H1 (cell line): ENCODE data around the gene IQCH. TPM values are rescaled to one million over a fixed set of nuclear protein-coding genes. Genes with fewer than 3 reads are reported as not detected.

Experiments used
- BCL11A ChIP-seq, 2 experiments: IDR thresholded peaks; one replicate each; pipeline ENCODE4 v1.6.1; 2011; ENCODE audit warnings: low read depth in 2 of 2, low read length in 2 of 2, mild to moderate bottlenecking in 2 of 2
- POLR2AphosphoS5 ChIP-seq: IDR thresholded peaks from 2 replicates; pipeline ENCODE4 v1.6.1; 2011; ENCODE audit warnings: low read depth, low read length
- RAD21 ChIP-seq, 2 experiments: IDR thresholded peaks in 1 of 2; conservative IDR thresholded peaks in 1 of 2; 2 replicates each; pipeline ENCODE4 v1.6.1; 2011; ENCODE audit warnings: low read depth in 2 of 2, low read length in 2 of 2, improper control_type of control experiment in 1 of 2, inconsistent platforms in 1 of 2, mild to moderate bottlenecking in 1 of 2, moderate library complexity in 1 of 2
- SP1 ChIP-seq: IDR thresholded peaks from 2 replicates; pipeline ENCODE4 v1.6.1; 2011; ENCODE audit warnings: low read depth, low read length
- TCF12 ChIP-seq: IDR thresholded peaks from 2 replicates; pipeline ENCODE4 v1.6.1; 2011; ENCODE audit warnings: low read depth, mild to moderate bottlenecking, low read length
- ZNF274 ChIP-seq: IDR thresholded peaks from 2 replicates; pipeline ENCODE4 v1.7.0; 2012; ENCODE audit warnings: low read length, borderline replicate concordance; ENCODE audit errors: extremely low read depth
- polyA plus RNA-seq, 7 experiments: library from polyadenylated mRNA; depleted of rRNA in 3 of 7; stranded (reverse) in 5 of 7; unstranded in 2 of 7; fragments of >200 nt in 5 of 7; fragments of 200-250 nt in 2 of 7; gene quantifications; 1 replicate in 5 of 7; 2 replicates in 1 of 7; 4 replicates in 1 of 7; pipeline versions ENCODE4 v1.2.1 to v1.2.3, GENCODE V29; 2011 to 2013; ENCODE audit warnings: missing spikeins in 2 of 7, mixed read lengths in 2 of 7
- total RNA-seq: library from RNA; stranded (reverse); fragmentation: NEBNext Ultra II Directional; extraction: Animal tissue kit (Norgen Biotek cat#: 25700); gene quantifications from 2 replicates; pipeline ENCODE4 v1.2.1, GENCODE V29; 2021
- TF ChIP-seq, protein P1 (sequence below): fragments of 300-600 bp; sonication (generic); IDR thresholded peaks from 2 replicates; pipeline ENCODE4 v1.7.1; 2012; ENCODE audit warnings: low read length, moderate library complexity, mild to moderate bottlenecking, inconsistent platforms; ENCODE audit not compliant: insufficient replicate concordance

The IQCH gene
- total and polyA plus RNA-seq, 2 of the 8 experiments (the other 6 are each of a cell fraction or from before 2014, with no cell fraction given), result 0.60 to 1.9 TPM

DNA sequence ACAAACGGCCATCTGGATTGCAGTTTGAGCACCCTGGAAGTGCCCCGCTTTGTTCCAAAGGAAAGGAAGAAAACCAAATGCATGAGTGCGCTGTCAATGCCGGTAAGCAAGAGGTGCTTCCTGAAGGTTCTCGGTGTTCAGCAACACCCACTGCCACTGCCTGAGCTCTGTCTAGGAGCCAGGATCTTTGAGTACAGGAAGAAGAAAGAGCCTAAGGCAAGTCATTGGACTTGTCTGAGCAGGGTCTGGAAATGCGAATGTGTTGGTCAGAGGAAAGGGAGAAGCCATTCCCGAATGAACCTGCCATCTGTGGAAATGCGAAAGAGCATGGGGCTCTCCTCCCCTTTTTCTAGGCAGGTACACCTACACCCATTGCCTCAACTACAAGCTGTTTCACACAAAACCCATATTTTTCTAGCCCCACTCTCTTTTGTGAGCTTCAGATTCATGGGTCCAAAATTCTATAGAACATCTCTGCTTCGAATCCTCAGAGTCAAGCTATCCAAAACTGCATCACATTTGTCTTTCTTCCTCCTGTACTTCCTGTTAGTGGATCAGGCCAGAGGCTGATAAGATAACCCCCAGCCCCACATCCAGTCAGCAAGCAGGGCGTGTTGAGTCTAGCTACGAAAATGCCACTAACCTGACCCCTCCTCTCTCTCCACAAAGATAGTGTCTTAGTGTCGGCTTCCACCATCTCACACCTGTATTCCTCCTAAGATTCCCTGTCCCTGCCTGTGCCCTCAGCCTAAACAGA lies 210.8 kb downstream of the IQCH start (continued):
- TF ChIP-seq, protein P1, sequence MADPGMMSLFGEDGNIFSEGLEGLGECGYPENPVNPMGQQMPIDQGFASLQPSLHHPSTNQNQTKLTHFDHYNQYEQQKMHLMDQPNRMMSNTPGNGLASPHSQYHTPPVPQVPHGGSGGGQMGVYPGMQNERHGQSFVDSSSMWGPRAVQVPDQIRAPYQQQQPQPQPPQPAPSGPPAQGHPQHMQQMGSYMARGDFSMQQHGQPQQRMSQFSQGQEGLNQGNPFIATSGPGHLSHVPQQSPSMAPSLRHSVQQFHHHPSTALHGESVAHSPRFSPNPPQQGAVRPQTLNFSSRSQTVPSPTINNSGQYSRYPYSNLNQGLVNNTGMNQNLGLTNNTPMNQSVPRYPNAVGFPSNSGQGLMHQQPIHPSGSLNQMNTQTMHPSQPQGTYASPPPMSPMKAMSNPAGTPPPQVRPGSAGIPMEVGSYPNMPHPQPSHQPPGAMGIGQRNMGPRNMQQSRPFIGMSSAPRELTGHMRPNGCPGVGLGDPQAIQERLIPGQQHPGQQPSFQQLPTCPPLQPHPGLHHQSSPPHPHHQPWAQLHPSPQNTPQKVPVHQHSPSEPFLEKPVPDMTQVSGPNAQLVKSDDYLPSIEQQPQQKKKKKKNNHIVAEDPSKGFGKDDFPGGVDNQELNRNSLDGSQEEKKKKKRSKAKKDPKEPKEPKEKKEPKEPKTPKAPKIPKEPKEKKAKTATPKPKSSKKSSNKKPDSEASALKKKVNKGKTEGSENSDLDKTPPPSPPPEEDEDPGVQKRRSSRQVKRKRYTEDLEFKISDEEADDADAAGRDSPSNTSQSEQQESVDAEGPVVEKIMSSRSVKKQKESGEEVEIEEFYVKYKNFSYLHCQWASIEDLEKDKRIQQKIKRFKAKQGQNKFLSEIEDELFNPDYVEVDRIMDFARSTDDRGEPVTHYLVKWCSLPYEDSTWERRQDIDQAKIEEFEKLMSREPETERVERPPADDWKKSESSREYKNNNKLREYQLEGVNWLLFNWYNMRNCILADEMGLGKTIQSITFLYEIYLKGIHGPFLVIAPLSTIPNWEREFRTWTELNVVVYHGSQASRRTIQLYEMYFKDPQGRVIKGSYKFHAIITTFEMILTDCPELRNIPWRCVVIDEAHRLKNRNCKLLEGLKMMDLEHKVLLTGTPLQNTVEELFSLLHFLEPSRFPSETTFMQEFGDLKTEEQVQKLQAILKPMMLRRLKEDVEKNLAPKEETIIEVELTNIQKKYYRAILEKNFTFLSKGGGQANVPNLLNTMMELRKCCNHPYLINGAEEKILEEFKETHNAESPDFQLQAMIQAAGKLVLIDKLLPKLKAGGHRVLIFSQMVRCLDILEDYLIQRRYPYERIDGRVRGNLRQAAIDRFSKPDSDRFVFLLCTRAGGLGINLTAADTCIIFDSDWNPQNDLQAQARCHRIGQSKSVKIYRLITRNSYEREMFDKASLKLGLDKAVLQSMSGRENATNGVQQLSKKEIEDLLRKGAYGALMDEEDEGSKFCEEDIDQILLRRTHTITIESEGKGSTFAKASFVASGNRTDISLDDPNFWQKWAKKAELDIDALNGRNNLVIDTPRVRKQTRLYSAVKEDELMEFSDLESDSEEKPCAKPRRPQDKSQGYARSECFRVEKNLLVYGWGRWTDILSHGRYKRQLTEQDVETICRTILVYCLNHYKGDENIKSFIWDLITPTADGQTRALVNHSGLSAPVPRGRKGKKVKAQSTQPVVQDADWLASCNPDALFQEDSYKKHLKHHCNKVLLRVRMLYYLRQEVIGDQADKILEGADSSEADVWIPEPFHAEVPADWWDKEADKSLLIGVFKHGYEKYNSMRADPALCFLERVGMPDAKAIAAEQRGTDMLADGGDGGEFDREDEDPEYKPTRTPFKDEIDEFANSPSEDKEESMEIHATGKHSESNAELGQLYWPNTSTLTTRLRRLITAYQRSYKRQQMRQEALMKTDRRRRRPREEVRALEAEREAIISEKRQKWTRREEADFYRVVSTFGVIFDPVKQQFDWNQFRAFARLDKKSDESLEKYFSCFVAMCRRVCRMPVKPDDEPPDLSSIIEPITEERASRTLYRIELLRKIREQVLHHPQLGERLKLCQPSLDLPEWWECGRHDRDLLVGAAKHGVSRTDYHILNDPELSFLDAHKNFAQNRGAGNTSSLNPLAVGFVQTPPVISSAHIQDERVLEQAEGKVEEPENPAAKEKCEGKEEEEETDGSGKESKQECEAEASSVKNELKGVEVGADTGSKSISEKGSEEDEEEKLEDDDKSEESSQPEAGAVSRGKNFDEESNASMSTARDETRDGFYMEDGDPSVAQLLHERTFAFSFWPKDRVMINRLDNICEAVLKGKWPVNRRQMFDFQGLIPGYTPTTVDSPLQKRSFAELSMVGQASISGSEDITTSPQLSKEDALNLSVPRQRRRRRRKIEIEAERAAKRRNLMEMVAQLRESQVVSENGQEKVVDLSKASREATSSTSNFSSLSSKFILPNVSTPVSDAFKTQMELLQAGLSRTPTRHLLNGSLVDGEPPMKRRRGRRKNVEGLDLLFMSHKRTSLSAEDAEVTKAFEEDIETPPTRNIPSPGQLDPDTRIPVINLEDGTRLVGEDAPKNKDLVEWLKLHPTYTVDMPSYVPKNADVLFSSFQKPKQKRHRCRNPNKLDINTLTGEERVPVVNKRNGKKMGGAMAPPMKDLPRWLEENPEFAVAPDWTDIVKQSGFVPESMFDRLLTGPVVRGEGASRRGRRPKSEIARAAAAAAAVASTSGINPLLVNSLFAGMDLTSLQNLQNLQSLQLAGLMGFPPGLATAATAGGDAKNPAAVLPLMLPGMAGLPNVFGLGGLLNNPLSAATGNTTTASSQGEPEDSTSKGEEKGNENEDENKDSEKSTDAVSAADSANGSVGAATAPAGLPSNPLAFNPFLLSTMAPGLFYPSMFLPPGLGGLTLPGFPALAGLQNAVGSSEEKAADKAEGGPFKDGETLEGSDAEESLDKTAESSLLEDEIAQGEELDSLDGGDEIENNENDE, result no peak
- no peak for TF ChIP-seq ZNF274
- TF ChIP-seq RAD21 (IDR thresholded peaks at IDR 0.05 in 1 of 2, conservative IDR thresholded peaks at IDR 0.05 in 1 of 2; ENCODE audit: low read depth in 2 of 2, low read length in 2 of 2), result no peak
- TF ChIP-seq TCF12, result no peak
- no peak for TF ChIP-seq BCL11A (IDR thresholded peaks at IDR 0.05; ENCODE audit: low read depth in 2 of 2, low read length in 2 of 2)
- no peak for TF ChIP-seq SP1
- TF ChIP-seq POLR2AphosphoS5, result no peak
